GM12878 (cell line): ENCODE data around the gene CXCR6. TPM values are rescaled to one million over a fixed set of nuclear protein-coding genes. Genes with fewer than 3 reads are reported as not detected.
A peak's percentile ranks its signal among the peaks of the same experiment; 100 is the strongest.

Experiments used
- ATAC-seq: fragments of 200-7000 bp; cut with Tn5 transposase; 3 replicates; pipeline ENCODE4 v1.9.1; 2020; ENCODE audit warnings: mild to moderate bottlenecking, moderate library complexity
- BruUV-seq: library from RNA; stranded (reverse); fragments of 400-500 nt; replicated peaks from 2 replicates; lab custom pipeline; 2021; lab: Mats Ljungman, UMichigan
- CTCF ChIA-PET: fragments of 300-600 bp; sonication (Branson Sonifier 250); formaldehyde crosslinking; extraction: SDS; loops from one replicate; lab custom pipeline; 2021; ENCODE audit warnings: inconsistent platforms; lab: Yijun Ruan, JAX
- POLR2A ChIA-PET: fragments of 350-600 bp; formaldehyde crosslinking; extraction: SDS; loops from one replicate; lab custom pipeline; 2021; ENCODE audit warnings: inconsistent platforms; lab: Charles Lee
- RAD21 ChIA-PET: fragments of 300-600 bp; sonication (Branson Sonifier 250); formaldehyde crosslinking; loops from one replicate; lab custom pipeline; 2023; ENCODE audit warnings: antibody characterized with exemption; ENCODE audit not compliant: unreplicated experiment; lab: Charles Lee
- SMC1A ChIA-PET: fragments of 300-600 bp; sonication (Branson Sonifier 250); formaldehyde crosslinking; loops from one replicate; lab custom pipeline; 2023; ENCODE audit not compliant: unreplicated experiment, uncharacterized antibody; lab: Charles Lee
- DNase-seq: peaks from one replicate; pipeline ENCODE4 v3.0.0-alpha.2; 2011; ENCODE audit warnings: low read depth, low spot score
- FAIRE-seq: peaks from 3 replicates; lab custom pipeline; 2011; peaks lifted over from hg19 to GRCh38; lab: Jason Lieb, UNC
- H2AFZ ChIP-seq: 2 replicates; pipeline ENCODE4 v1.6.0; 2011; ENCODE audit warnings: low read depth, low read length, control low read depth; ENCODE audit not compliant: control insufficient read depth
- H3K27ac ChIP-seq: 2 replicates; pipeline ENCODE4 v1.5.1; 2011; ENCODE audit warnings: control low read depth; ENCODE audit not compliant: control insufficient read depth, insufficient read depth
- H3K27me3 ChIP-seq, 2 experiments: replicated peaks in 1 of 2; 2 replicates each; pipeline versions ENCODE4 v1.6.0 to v1.6.1; 2011; ENCODE audit warnings: low read length in 1 of 2; ENCODE audit not compliant: control insufficient read depth in 2 of 2, insufficient read depth in 2 of 2
- H3K36me3 ChIP-seq, 2 experiments: 2 replicates each; pipeline ENCODE4 v1.5.1; 2011; ENCODE audit warnings: low read length in 1 of 2; ENCODE audit not compliant: control insufficient read depth in 2 of 2, insufficient read depth in 2 of 2
- H3K4me1 ChIP-seq: 2 replicates; pipeline ENCODE4 v1.6.1; 2011; ENCODE audit warnings: mild to moderate bottlenecking, low read length, moderate library complexity, mixed read lengths; ENCODE audit not compliant: control insufficient read depth, insufficient read depth
- H3K4me2 ChIP-seq: 2 replicates; pipeline ENCODE4 v1.6.0; 2011; ENCODE audit warnings: control low read depth; ENCODE audit not compliant: control insufficient read depth, insufficient read depth
- H3K4me3 ChIP-seq: fragments of 200-600 bp; sonication (generic); 2 replicates; pipeline ENCODE4 v1.5.1; 2016
- H3K79me2 ChIP-seq: 2 replicates; pipeline ENCODE4 v1.6.0; 2011; ENCODE audit warnings: low read length; ENCODE audit not compliant: control insufficient read depth, insufficient read depth
- H3K9ac ChIP-seq: 2 replicates; pipeline ENCODE4 v1.8.0; 2011; ENCODE audit warnings: low read length, control low read depth, mixed read lengths; ENCODE audit not compliant: control insufficient read depth, insufficient read depth
- H3K9me3 ChIP-seq: replicated peaks from 3 replicates; pipeline ENCODE4 v1.5.1; 2011; ENCODE audit warnings: mild to moderate bottlenecking, low read length; ENCODE audit not compliant: control insufficient read depth, insufficient read depth
- H4K20me1 ChIP-seq: 2 replicates; pipeline ENCODE4 v1.6.0; 2011; ENCODE audit not compliant: control insufficient read depth, insufficient read depth
- EZH2 ChIP-seq: IDR thresholded peaks from 2 replicates; pipeline ENCODE4 v1.6.1; 2012; ENCODE audit warnings: low read depth, mild to moderate bottlenecking, control low read depth, inconsistent platforms, low read length, borderline replicate concordance; ENCODE audit not compliant: control insufficient read depth
- HDGF ChIP-seq: fragments of 450-650 bp; IDR thresholded peaks from 2 replicates; pipeline ENCODE4 v1.6.1; 2016; ENCODE audit warnings: antibody characterized with exemption
- NBN ChIP-seq: fragments of 450-650 bp; IDR thresholded peaks from 2 replicates; pipeline ENCODE4 v1.6.1; 2016
- PAX8 ChIP-seq: fragments of 450-650 bp; IDR thresholded peaks from 2 replicates; pipeline ENCODE4 v1.6.1; 2017; ENCODE audit warnings: mild to moderate bottlenecking, moderate library complexity
- POU2F2 ChIP-seq: IDR thresholded peaks from 3 replicates; pipeline ENCODE4 v1.6.1; 2011; ENCODE audit warnings: low read depth, mild to moderate bottlenecking, low read length, borderline replicate concordance
- RAD21 ChIP-seq: IDR thresholded peaks from 2 replicates; pipeline ENCODE4 v1.6.1; 2011; ENCODE audit warnings: mild to moderate bottlenecking, low read depth, low read length, moderate library complexity; ENCODE audit not compliant: insufficient read depth
- RB1 ChIP-seq: fragments of 450-650 bp; formaldehyde crosslinking; IDR thresholded peaks from 2 replicates; pipeline ENCODE4 v1.6.1; 2017; ENCODE audit warnings: mild to moderate bottlenecking, borderline replicate concordance
- TCF12 ChIP-seq: IDR thresholded peaks from 2 replicates; pipeline ENCODE4 v1.6.1; 2011; ENCODE audit warnings: low read depth, mild to moderate bottlenecking, low read length
- YY1 ChIP-seq: IDR thresholded peaks from 2 replicates; pipeline ENCODE4 v1.6.1; 2011; ENCODE audit warnings: low read depth, mild to moderate bottlenecking, low read length
- WGBS: methylation state at CpG from one replicate; pipeline ENCODE4 v1.1.6; 2016; ENCODE audit warnings: low lambda C conversion rate; ENCODE audit not compliant: insufficient replicate concordance, insufficient coverage; ENCODE audit errors: missing lambda C conversion rate; 5-methylcytosine and 5-hydroxymethylcytosine counted together
- in situ Hi-C: fragments of 300-500 bp; cut with MboI; formaldehyde crosslinking; loops from 9 replicates; pipeline ENCODE4 v1.14.3; 2018; ENCODE audit warnings: mixed read lengths
- intact Hi-C: fragments of 100-400 bp; cut with micrococcal nuclease; formaldehyde crosslinking; loops from one replicate; pipeline ENCODE4 v1.14.2; 2022; ENCODE audit not compliant: unreplicated experiment
- polyA plus RNA-seq, 11 experiments: library from polyadenylated mRNA; depleted of rRNA in 4 of 11; unstranded in 6 of 11; stranded (reverse) in 5 of 11; fragments of >200 nt; fragmentation: Nextera tagmentation in 4 of 11; fragmentation: Illumina TruSeq in 1 of 11; extraction: Ambion mirVana in 4 of 11; extraction: Trizol in 1 of 11; gene quantifications; 1 replicate in 1 of 11; 2 replicates in 10 of 11; pipeline versions ENCODE4 v1.2.1 to v1.2.3, GENCODE V29; 2011 to 2016; ENCODE audit warnings: inconsistent platforms in 2 of 11, missing spikeins in 2 of 11, low read depth in 1 of 11
- total RNA-seq, 4 experiments: library from RNA; depleted of rRNA in 3 of 4; stranded (reverse); fragments of >200 nt in 3 of 4; fragmentation: Illumina TruSeq in 1 of 4; extraction: Trizol in 1 of 4; gene quantifications; 2 replicates each; pipeline versions ENCODE4 v1.2.1 to v1.2.3, GENCODE V29; 2013 to 2021
- TF ChIP-seq, protein P1 (sequence below): IDR thresholded peaks from 2 replicates; pipeline ENCODE4 v1.6.1; 2012; ENCODE audit warnings: low read length, inconsistent platforms
- TF ChIP-seq, protein P2 (sequence below), 3 experiments: IDR thresholded peaks in 2 of 3; conservative IDR thresholded peaks in 1 of 3; 2 replicates each; pipeline ENCODE4 v1.5.1; 2011; ENCODE audit warnings: low read depth in 3 of 3, low read length in 3 of 3, mild to moderate bottlenecking in 3 of 3, control low read depth in 2 of 3, moderate library complexity in 2 of 3, inconsistent platforms in 1 of 3, mixed read lengths in 1 of 3; ENCODE audit not compliant: control insufficient read depth in 2 of 3, insufficient read depth in 1 of 3; ENCODE audit errors: extremely low read depth in 1 of 3
- TF ChIP-seq, protein P3 (sequence below): IDR thresholded peaks from 2 replicates; pipeline ENCODE4 v1.6.1; 2011; ENCODE audit warnings: borderline replicate concordance, low read depth, mild to moderate bottlenecking, moderate library complexity, low read length; ENCODE audit not compliant: insufficient read depth, poor library complexity, severe bottlenecking
- TF ChIP-seq, protein P4 (sequence below): fragments of 150-350 bp; IDR thresholded peaks from 2 replicates; pipeline ENCODE4 v1.6.1; 2014; ENCODE audit warnings: mild to moderate bottlenecking, low read depth, low read length
- TF ChIP-seq, protein P5 (sequence below): fragments of 450-650 bp; IDR thresholded peaks from 2 replicates; pipeline ENCODE4 v1.6.1; 2017; ENCODE audit warnings: mild to moderate bottlenecking

Gene CXCR6
- total and polyA plus RNA-seq, 10 of the 15 experiments (the other 5 are each of a cell fraction or from before 2014, with no cell fraction given) = 0.04 to 0.20 (median 0.12) TPM; not detected in 5

DNA sequence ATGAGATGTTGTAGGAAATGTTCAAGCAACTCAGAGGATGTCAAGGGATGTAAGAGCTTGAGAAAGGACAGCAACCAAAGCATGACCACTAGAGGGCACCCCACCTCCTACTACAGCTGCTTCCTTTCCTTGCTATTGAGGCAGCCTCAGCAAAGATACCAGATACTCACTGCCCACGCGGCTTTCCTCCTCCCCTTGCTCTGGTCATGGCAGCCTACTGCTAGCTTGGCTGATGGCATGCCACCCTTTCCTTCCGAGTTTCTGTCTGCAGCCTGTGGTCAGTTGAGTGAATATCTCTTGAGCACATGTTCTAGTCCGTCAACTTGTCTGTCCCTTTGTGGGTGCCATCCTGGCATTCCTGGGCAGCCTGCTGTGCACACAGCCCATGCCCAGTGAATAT, 4.4 kb upstream of the CXCR6 start:
- RAD21 ChIA-PET = interaction anchor here (0.6 to 6.8 kb wide), 36 partner anchors 10 to 439 kb away, joined by 3 to 213 read pairs (median 5); partner anchors contain the start of genes CCR1, CCR5 and FYCO1
- TF ChIP-seq EZH2 (no peak), PAX8 (no peak), NBN (0 out of 2 replicates have a peak, but pooled peaks have one; percentile 41), RB1 (peak; percentile 58; the same call in 1 of the 2 replicates), HDGF (peak; percentile 83), TCF12 (0 out of 2 replicates have a peak, but pooled peaks have one; percentile 31), YY1 (peak; percentile 73; the same call in 1 of the 2 replicates), RAD21 (peak; percentile 94), POU2F2 (0 out of 3 replicates have a peak, but pooled peaks have one; percentile 10)
- TF ChIP-seq, protein P1, sequence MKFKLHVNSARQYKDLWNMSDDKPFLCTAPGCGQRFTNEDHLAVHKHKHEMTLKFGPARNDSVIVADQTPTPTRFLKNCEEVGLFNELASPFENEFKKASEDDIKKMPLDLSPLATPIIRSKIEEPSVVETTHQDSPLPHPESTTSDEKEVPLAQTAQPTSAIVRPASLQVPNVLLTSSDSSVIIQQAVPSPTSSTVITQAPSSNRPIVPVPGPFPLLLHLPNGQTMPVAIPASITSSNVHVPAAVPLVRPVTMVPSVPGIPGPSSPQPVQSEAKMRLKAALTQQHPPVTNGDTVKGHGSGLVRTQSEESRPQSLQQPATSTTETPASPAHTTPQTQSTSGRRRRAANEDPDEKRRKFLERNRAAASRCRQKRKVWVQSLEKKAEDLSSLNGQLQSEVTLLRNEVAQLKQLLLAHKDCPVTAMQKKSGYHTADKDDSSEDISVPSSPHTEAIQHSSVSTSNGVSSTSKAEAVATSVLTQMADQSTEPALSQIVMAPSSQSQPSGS = no peak
- TF ChIP-seq, protein P2, sequence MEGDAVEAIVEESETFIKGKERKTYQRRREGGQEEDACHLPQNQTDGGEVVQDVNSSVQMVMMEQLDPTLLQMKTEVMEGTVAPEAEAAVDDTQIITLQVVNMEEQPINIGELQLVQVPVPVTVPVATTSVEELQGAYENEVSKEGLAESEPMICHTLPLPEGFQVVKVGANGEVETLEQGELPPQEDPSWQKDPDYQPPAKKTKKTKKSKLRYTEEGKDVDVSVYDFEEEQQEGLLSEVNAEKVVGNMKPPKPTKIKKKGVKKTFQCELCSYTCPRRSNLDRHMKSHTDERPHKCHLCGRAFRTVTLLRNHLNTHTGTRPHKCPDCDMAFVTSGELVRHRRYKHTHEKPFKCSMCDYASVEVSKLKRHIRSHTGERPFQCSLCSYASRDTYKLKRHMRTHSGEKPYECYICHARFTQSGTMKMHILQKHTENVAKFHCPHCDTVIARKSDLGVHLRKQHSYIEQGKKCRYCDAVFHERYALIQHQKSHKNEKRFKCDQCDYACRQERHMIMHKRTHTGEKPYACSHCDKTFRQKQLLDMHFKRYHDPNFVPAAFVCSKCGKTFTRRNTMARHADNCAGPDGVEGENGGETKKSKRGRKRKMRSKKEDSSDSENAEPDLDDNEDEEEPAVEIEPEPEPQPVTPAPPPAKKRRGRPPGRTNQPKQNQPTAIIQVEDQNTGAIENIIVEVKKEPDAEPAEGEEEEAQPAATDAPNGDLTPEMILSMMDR (IDR thresholded peaks at IDR 0.05 in 2 of 3, conservative IDR thresholded peaks at IDR 0.05 in 1 of 3; ENCODE audit: control insufficient read depth in 2 of 3, extremely low read depth in 1 of 3, insufficient read depth in 1 of 3, low read depth in 3 of 3, low read length in 3 of 3) = peak; percentile 88 to 94 (median 91); a peak in 5 of 6 replicates
- TF ChIP-seq, protein P3, sequence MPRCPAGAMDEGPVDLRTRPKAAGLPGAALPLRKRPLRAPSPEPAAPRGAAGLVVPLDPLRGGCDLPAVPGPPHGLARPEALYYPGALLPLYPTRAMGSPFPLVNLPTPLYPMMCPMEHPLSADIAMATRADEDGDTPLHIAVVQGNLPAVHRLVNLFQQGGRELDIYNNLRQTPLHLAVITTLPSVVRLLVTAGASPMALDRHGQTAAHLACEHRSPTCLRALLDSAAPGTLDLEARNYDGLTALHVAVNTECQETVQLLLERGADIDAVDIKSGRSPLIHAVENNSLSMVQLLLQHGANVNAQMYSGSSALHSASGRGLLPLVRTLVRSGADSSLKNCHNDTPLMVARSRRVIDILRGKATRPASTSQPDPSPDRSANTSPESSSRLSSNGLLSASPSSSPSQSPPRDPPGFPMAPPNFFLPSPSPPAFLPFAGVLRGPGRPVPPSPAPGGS = no peak
- TF ChIP-seq, protein P4, sequence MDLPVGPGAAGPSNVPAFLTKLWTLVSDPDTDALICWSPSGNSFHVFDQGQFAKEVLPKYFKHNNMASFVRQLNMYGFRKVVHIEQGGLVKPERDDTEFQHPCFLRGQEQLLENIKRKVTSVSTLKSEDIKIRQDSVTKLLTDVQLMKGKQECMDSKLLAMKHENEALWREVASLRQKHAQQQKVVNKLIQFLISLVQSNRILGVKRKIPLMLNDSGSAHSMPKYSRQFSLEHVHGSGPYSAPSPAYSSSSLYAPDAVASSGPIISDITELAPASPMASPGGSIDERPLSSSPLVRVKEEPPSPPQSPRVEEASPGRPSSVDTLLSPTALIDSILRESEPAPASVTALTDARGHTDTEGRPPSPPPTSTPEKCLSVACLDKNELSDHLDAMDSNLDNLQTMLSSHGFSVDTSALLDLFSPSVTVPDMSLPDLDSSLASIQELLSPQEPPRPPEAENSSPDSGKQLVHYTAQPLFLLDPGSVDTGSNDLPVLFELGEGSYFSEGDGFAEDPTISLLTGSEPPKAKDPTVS = no peak
- TF ChIP-seq, protein P5, sequence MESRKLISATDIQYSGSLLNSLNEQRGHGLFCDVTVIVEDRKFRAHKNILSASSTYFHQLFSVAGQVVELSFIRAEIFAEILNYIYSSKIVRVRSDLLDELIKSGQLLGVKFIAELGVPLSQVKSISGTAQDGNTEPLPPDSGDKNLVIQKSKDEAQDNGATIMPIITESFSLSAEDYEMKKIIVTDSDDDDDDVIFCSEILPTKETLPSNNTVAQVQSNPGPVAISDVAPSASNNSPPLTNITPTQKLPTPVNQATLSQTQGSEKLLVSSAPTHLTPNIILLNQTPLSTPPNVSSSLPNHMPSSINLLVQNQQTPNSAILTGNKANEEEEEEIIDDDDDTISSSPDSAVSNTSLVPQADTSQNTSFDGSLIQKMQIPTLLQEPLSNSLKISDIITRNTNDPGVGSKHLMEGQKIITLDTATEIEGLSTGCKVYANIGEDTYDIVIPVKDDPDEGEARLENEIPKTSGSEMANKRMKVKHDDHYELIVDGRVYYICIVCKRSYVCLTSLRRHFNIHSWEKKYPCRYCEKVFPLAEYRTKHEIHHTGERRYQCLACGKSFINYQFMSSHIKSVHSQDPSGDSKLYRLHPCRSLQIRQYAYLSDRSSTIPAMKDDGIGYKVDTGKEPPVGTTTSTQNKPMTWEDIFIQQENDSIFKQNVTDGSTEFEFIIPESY = no peak

More for the DNA sequence above, 4.4 kb upstream of the CXCR6 start:
- H2AFZ ChIP-seq = no peak overlapping the region
- WGBS = 25% methylated on average over 4 of the region's 4 CpGs
- in situ Hi-C loops (no loop called here), intact Hi-C loops (loop anchor here (1.0 to 2.0 kb wide), 3 partner anchors 140 to 439 kb away; partner anchors contain the start of gene CCR1)
- H3K79me2 ChIP-seq = no peaks in the 10 kb centered on the region
- ChIA-PET POLR2A (interaction anchor here (2.0 to 4.5 kb wide), 2 partner anchors 138 to 145 kb away, joined by 4 to 29 read pairs; no protein-coding TSS in a partner anchor), CTCF (interaction anchor here (0.6 to 9.0 kb wide), 54 partner anchors 10 to 1138 kb away, joined by 3 to 478 read pairs (median 4); partner anchors contain the start of genes CCR1, CCR5, FYCO1 and XCR1), SMC1A (interaction anchor here (0.9 to 21.6 kb wide), 31 partner anchors 8 to 439 kb away, joined by 3 to 523 read pairs (median 4); partner anchors contain the start of genes CCR1, CCR5 and FYCO1)
- H3K9ac ChIP-seq = no peak overlapping the region
- no TSS peak for BruUV-seq
- DNase-seq (peak; percentile 66), FAIRE-seq (peak; percentile 99), ATAC-seq (peak; percentile 97)
- H3K36me3 ChIP-seq = peaks cover 1 to 4% of the 10 kb centered on the region in 2 experiments; a peak in 3 of 4 replicates
- H3K4me2 ChIP-seq = no peak overlapping the region
- H3K4me3 ChIP-seq = no peak overlapping the region
- peaks cover 7% of the 10 kb centered on the region for H3K4me1 ChIP-seq
- H3K27ac ChIP-seq = no peak overlapping the region
- no peaks in the 10 kb centered on the region; the same call in 2 of the 3 replicates for H3K9me3 ChIP-seq
- no peaks in the 10 kb centered on the region for H3K27me3 ChIP-seq
- no peaks in the 10 kb centered on the region for H4K20me1 ChIP-seq
